ENCODE results near the gene PLCB2. TPM values are rescaled to one million over a fixed set of nuclear protein-coding genes. Genes with fewer than 3 reads are reported as not detected.

Gene PLCB2
- total RNA-seq, 1 experiment from 2014 or later: 7.4 TPM

DNA sequence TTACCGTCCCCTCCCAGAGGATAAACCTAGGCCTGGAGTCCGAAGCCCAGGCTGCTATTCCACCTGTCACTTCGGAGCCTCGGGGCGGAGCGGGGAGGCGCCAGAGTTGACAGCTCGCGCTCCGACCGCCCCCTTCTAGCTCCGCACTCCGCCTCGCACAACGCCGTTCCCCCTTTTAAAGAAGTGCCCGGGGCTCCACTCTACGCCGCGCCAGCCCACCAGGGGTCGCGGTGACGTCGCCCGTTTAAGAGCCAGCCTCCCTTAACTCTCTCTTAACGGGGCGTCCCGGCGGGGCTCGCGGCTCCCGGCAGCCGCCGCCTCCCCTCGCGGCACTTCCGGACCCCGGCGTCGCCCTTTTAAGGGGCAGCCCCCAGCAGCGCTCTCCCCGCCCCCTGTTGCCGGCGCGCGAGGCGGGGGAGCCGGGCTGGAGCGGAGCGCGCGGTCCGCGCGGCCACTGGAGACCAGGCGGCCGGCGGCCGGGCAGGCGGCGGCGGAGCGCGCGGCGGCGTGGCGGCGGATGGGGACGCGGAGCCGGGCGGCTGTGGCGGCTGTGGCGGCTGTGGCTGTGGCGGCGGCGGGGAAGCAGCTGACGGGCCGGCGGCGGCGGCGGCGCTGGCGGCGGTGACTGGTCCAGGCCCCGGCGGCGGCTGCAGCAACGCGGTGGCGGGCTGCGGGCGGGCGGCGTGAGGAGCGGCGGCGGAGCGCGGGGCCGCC lies 15.7 kb upstream of the PLCB2 start, which contains the start of gene INAFM2:
Gene INAFM2 (plus strand): TSS at position 454 of the 714 bp plus-strand sequence. CDS start 364 bp downstream, outside the sequence.
- H2BK20ac ChIP-seq (ENCODE audit: low read depth, low read length, poor library complexity, severe bottlenecking): no peak within 1 kb of the TSS
- H2BK120ac ChIP-seq (ENCODE audit: low read depth, low read length, poor library complexity, severe bottlenecking): no peak within 1 kb of the TSS
- no peaks in the 10 kb centered on the region for H4K20me1 ChIP-seq (ENCODE audit: control insufficient read depth, insufficient read depth, insufficient read length)
- no peak within 1 kb of the TSS for H3K56ac ChIP-seq (ENCODE audit: insufficient read length, low read depth, low read length)
- no peak within 1 kb of the TSS for H2AK5ac ChIP-seq (ENCODE audit: insufficient read length, low read length)
- H3K4ac ChIP-seq (ENCODE audit: low read depth, low read length): no peak within 1 kb of the TSS
- H3K27ac ChIP-seq (ENCODE audit: insufficient read length, low read depth, low read length): no peak within 1 kb of the TSS
- H2AFZ ChIP-seq (ENCODE audit: low read length): no peak within 1 kb of the TSS
- H3K23ac ChIP-seq (ENCODE audit: insufficient read length, low read depth, low read length): no peak within 1 kb of the TSS
- H4K5ac ChIP-seq (ENCODE audit: insufficient read length, low read depth, low read length): no peak within 1 kb of the TSS
- no peak within 1 kb of the TSS for H4K8ac ChIP-seq (replicated peaks; ENCODE audit: insufficient read length, low read depth, low read length)
- peaks cover 38% of the 10 kb centered on the region for H3K27me3 Mint-ChIP-seq (ENCODE audit: low read depth)
- H3K4me1 Mint-ChIP-seq: peaks cover 53 to 58% of the 10 kb centered on the region in 2 experiments
- H3T11ph ChIP-seq (ENCODE audit: low read length): no peak within 1 kb of the TSS
- no peak within 1 kb of the TSS; the same call in 1 of the 2 replicates for H3K14ac ChIP-seq (ENCODE audit: insufficient read depth, low read length)
- H4K91ac ChIP-seq (ENCODE audit: insufficient read length, low read depth, low read length): no peak within 1 kb of the TSS
- H3K9me3 ChIP-seq (ENCODE audit: control insufficient read depth, low read depth, low read length): no peaks in the 10 kb centered on the region
- DNase-seq: peak; percentile 96
- H3K23me2 ChIP-seq (ENCODE audit: insufficient read length, low read depth, low read length, poor library complexity, severe bottlenecking): peaks cover 10% of the 10 kb centered on the region
- H3K79me1 ChIP-seq (ENCODE audit: insufficient read depth, low read depth, low read length, poor library complexity, severe bottlenecking): no peaks in the 10 kb centered on the region
- no peak within 1 kb of the TSS for H2BK15ac ChIP-seq (ENCODE audit: low read depth, low read length)
- H2BK5ac ChIP-seq (ENCODE audit: insufficient read length, low read length): no peak within 1 kb of the TSS
- H3K9me3 Mint-ChIP-seq: peaks cover 0 to 6% of the 10 kb centered on the region in 2 experiments; a peak in 1 of 5 replicates
- no peak within 1 kb of the TSS for H3K27ac Mint-ChIP-seq
- WGBS (ENCODE audit: extremely low coverage, insufficient read length, low lambda C conversion rate): no CpG with 5 or more reads among the region's 103 CpGs
- no peak within 1 kb of the TSS for H3K9ac ChIP-seq (ENCODE audit: extremely low read depth, insufficient read length, low read length)
- H3K27me3 ChIP-seq (ENCODE audit: insufficient read depth, low read length): no peaks in the 10 kb centered on the region; the same call in 1 of the 2 replicates
- H2BK12ac ChIP-seq (ENCODE audit: insufficient read length, low read depth, low read length): no peak within 1 kb of the TSS
- H3K79me2 ChIP-seq (ENCODE audit: insufficient read depth, low read length): no peaks in the 10 kb centered on the region
- H3K36me3 Mint-ChIP-seq (ENCODE audit: insufficient read depth in 1 of 3, low read depth in 3 of 3): peaks cover 0 to 9% (median 6%) of the 10 kb centered on the region in 3 experiments; a peak in 4 of 7 replicates
- peak; percentile 60 for TF ChIP-seq CTCF (conservative IDR thresholded peaks at IDR 0.05)
- H3K4me3 Mint-ChIP-seq: peak within 1 kb of the TSS; percentile 67 to 85
- H3K4me1 ChIP-seq (ENCODE audit: insufficient read depth, low read length): peaks cover 23% of the 10 kb centered on the region; the same call in 1 of the 2 replicates
- H3K18ac ChIP-seq (ENCODE audit: insufficient read length, low read depth, low read length): no peak within 1 kb of the TSS
- H3K4me2 ChIP-seq (ENCODE audit: insufficient read depth, insufficient read length, low read length): peak within 1 kb of the TSS; percentile 58

Data from H9 (cell line).